ENCODE measurements around the gene PHTF1.
"Not testable (repeated sequence)": the region's sequence is repeated elsewhere in the genome, so short reads cannot be mapped to it uniquely, and the experiment has no call there.

PHTF1 gene

DNA sequence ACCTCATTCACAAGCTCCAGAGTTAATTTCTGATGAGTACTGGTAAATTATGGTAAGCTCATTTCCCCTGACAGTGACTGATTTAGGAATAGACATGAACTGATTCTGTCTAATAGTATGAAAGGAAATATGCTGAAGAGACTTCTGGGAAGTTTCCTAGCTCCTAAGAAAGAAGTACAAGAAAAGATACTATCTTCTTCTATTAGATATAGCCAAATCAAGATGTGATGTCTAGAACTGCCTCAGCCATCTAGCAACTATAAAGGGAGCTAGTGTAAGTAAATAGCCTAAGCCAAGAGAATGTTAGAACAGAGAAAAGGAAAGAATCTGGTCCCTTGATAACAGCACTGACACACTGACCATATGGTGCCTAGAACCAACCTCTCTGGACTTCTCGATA lies 10.7 kb upstream of the PHTF1 start:
- no peak for DNase-seq

DNA sequence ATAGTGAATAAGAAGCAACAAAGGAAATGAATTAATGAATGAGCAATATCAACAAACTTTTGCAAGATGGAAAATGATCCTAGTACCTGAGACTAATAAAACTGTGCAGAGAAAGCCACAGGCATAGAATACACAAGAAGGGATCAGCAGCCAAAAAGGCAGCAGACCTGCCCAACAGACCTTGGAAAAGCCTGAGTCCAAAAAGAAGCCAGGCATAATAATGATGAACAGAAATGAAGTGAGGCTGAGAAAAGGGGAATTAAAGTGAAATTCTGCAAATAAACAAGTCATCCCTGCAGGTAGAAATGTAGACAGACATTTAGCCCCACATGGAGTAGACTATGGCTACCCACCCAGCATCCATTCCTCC lies 10.3 kb upstream of the PHTF1 start:
- no peak for DNase-seq

DNA sequence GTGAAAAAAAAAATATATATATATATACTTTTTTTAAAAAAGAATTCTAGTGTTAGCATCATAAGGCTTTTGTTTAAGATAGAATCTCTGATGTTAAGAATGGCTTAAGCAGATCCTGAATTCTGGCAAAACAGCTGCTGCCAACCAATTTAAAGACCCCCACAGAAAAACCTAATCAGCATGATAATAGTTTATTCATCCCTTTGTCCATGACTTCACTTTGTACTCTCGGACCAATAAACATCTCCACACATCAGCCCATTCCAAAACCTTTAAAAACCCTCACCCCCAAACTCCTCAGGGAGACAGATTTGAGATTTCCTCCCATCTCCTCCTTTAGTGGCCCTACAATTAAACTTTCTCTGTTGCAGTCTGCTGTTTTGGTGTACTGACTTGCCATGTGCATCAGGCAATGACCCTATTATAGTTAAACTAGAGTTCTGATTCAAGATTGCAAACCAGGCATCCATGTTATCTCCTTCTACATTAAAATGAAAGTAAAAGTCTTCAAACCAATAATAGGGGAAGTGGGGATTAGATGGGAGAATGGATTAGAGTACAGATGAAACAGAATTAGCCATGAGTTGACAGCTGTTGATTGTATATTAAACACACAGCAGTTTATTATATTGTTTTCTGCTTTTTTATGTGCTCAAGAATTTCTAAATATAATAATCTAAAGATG lies 9.8 kb upstream of the PHTF1 start:
- DNase-seq = no peak

DNA sequence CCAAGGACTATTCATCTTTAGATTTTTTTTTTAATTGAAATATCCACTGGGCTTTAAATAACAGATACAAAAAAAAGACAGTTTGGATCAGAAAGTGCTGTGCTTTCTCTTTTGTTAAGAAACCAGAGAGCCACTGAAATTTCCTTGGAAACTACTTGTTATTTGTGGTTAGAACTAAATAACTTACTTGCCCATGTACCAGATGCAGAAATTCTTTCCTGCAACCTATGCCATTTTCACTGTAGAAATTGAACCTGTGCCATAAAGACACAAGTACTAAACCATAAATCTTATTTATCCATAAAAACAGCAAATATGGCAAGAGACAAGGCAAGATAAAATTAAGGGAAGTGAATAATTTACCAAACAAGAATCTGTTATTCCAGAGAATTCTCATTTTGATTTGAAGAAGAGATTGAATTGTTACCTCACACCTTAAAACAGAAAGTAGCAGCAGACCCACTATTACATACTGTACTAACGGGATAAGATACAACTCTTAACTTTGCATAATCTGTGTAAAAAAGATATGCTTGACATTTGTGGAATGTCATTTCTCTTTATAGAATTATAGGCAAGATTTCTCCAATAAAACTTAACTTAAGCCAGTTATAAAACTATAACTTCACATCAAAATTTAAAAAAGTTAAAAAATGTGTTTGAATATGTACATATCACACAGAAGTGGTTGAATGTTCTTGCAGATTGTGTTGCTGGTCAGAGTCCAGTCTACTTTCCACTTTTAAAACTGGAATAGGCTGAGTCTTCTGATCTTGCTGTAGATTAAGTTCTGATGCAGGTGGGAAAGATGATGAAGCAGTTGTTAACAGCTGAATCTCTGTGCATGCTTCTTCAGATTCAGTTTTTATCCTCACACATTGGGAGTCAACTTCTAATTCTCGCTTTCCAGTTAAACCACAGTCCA lies 6.3 kb upstream of the PHTF1 start:
- DNase-seq = no peak

DNA sequence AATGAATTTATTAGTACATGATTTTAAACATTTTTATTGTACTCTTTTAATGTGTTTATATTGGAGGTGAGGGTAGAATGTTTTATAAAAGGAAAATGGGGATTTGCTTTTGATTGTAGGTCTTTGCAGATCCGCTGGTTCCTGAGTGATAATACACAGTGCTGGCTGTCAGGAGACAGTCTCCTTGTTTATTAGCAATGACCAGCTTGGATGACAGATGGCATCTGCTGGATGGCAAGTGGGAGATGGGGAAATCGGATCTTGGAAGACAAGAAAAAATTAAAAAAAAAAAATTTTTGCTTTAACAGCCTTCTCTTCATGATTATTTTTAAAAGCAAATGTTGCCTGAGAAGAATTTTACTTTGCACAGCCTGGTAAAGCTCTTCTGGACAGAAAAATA lies 4.4 kb upstream of the PHTF1 start:
- DNase-seq = no peak

DNA sequence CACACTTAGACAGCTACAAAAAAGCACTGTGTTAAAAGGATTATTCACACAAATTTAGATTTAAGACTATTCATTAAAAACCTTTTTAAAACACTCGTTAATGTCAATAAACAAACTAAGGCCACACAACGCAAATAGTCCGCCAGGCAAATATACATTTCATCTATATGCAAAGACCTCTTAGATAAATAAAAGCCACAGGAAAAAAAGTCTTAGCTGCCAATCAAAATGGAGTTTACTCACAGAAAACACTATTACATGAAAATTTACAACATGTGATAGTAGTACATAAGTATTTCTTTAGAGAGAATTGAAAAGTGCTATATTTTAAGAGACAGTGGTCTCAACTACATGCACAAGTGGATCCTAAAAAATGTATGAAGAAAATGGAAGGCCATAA lies 2.7 kb upstream of the PHTF1 start:
- DNase-seq = no peak

DNA sequence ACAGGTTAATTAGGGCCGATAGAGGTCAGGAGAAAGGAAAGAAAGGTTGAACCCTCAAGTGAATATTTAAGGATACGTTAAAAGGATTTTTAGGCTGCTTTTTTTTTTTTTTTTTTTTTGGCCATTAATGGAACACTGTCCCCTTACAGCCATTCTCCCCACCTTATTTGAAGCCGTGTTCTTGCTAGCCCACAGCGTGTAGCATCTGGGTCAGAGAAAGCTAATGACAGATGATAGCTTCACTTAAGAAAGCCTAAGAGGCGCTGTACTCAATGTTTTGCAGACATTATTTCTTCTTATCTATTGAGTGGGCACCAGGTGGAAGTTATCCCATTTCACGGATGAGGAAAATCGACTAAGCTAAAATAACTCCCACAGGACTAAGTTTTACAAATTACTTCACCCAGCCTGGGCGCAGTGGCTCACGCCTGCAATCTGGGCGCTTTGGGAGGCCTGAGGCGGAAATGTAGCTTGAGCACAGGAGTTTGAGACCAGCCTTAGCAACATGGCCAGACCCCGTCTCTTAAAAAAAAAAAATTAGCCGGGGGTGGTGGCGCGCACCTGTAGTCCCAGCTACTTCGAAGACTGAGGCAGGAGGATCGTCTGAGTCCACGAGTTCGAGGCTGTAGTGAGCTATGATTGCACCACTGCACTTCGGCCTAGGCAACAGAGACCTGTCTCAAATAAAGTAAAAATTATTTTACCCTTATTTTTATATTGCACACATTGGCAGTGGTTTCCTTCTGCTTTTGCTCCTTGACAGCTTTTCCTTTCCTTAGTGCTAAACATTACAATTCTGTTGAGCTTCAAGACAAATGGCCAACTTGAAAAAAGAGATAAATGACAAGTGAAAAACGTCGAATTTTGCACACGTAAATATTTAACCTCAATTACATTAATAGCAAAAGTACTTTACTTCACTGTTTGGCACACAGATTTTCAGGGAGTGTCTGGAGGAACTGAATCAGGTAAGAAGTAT lies 1.1 kb upstream of the PHTF1 start:
- DNase-seq = no peak

DNA sequence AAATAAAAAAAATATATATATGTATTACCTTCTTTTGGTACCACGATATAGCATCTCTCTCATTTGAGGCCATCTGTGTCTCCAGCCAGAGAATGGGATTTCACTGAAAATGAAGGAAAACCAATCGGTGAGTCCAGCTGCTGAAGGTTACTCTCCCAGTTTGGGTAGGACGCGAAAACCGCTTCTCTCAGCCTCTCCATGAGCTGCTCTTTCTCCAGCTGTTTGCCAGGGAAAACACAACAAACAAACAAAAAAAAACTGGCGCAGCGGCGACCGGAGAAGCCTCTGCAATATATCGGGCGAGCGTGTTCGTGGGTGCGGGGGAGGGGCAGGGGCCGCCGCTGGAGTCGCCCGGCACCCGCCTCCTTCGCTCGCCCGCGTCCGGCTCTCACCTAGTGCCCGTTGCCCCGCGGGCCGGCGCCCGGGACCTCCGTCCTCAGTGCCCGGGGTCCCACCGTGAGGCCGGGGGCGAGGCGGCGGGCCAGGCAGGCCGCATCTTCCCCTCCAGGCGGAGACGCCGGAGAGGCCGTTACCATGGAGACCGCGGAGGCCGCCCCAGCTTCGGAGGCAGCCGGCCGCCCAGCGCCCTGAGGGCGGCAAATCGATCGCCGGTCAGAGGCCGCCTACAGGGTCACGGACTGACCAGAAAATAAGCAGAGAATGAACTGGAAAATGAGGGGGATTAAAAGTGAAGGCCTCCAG lies 504 bp downstream of the PHTF1 start:
- peak; percentile 47 for DNase-seq

DNA sequence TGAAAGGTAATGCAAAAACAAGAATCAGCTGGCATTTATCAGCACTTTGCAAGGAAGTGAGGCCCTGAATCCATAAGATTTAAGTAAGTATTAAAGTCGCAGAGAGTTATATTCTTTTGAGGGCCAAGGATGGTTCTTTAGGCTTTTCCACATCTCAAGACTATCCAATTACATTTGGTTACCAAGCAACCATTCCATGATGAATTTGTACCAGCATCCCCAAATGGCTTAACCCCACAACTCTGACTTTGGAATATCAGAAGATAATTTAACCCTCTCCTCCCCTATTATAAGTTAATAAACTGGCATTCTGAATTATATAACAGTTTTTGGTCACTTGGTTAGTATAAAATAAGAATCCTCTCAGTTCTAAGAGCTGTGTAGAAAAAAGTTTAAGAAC lies 2.8 kb downstream of the PHTF1 start:
- DNase-seq = no peak

DNA sequence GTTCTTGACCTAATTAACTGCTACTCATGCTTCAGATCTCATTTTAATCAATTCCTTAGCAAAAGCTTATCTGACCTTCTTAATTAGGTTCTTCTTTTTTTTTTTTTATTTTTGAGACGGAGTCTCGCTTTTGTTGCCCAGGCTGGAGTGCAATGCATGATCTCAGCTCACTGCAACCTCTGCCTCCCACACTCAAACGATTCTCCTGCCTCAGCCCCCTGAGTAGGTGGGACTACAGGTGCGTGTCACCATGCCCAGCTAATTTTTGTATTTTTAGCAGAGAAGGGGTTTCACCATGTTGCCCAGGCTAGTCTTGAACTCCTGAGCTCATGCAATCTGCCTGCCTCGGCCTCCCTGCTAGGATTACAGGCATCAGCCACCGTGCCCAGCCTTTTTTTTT lies 6.0 kb downstream of the PHTF1 start:
- not testable (repeated sequence) for DNase-seq

DNA sequence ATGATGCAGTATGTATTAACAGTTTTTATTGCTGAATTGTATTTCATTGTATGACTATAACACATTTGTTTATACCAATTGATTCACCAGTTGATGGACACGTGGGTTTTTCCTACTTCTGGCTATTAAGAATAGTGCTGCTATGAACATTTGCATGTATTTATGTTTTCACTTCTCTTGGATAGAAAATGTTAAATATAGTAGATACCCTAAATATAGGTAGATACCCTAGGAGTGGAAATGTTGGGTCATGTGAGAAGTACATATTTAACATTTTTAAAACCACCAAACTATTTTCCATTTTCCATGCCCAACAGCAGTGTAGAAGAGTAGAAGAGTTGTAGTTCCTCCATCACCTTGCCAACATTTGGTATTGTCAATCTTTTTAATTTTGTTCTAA lies 7.8 kb downstream of the PHTF1 start:
- no peak for DNase-seq

DNA sequence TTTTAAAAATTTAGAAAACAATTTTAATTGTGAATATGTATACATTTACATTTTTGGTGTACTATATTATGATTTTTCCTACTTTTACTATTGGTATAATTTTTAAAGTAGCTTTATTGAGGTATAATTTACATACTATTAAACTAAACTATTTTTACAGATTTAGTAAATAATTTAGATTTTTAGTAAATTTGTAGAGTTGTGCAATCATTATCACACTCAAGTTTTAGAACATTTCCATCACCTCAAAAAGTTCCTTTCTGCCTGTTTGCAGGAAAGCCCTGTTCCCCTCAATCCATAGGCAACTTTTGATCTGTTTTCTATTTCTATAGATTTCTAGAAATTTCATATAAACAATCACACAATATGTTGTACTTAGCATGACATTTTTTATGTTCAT lies 8.2 kb downstream of the PHTF1 start:
- DNase-seq = no peak

DNA sequence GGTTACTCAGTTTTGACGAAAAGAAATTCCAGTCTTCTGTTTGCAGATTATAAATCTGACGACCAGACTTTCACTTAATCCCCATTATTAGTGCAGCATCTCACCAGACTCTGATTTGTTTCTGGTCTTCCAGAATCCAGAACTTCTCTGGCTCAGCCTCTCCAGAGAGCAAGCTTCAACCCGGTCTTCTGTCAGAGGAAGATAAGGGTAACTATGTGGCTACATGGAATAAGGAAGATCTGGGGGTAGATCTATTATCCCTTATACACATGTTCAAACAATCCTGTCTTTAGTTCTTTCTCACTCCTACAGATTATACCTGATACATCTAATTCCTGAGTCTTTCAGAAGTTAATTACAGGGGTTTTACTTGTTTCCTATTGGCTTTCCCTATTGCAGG lies 9.9 kb downstream of the PHTF1 start:
- DNase-seq = no peak

DNA sequence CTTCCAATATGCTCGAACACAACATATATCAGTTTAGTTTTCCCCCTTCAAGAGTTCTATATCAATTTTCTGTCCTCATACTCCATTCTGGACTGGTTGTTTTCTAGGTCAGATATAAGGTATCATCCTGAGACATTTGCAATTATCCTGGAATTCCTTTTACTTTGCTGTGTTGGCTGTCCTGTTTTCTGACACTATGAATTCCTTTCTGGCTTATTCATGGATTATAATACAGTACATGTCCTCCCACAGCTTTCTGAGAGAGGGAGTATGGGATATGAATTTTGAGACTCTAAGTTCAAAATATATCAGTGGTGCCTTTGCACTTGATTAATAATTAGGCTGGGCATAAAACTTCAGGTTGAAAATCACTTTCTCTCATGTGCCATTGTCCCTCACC lies 11.9 kb downstream of the PHTF1 start:
- no peak for DNase-seq

DNA sequence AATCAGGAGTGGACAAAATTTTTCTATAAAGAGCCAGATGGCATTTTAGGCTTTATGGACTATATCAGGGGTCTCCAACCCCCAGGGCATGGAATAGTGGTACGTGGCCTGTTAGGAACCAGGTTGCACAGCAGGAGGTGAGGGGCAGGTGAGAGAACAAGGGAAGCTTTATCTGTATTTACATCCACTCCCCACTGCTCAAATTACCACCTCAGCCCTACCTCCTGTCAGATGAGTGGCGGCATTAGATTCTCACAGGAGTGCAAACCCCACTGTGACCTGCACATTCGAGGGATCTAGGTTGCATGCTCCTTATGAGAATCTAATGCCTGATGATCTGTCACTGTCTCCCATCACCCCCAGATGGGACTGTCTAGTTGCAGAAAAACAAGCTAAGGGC lies 13.9 kb downstream of the PHTF1 start:
- DNase-seq = no peak

DNA sequence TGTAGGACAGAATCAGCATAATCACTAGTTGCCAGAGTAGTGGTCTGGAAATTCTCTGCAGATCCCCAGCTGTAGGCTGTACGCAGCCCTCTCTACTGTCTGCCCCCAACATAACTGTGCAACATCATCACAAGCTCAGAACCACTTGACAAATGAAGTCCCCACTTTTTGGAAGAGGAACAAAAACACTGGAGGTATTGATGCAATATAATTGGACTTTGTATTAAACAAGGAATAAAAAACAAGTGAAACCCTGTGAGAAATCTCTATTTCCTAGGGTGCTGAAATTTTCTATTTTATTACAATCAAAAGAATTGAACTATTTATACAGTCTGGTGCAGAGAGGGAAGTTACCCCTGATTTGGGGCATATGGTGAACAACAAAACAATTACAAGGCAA lies 15.2 kb downstream of the PHTF1 start:
- no peak for DNase-seq

DNA sequence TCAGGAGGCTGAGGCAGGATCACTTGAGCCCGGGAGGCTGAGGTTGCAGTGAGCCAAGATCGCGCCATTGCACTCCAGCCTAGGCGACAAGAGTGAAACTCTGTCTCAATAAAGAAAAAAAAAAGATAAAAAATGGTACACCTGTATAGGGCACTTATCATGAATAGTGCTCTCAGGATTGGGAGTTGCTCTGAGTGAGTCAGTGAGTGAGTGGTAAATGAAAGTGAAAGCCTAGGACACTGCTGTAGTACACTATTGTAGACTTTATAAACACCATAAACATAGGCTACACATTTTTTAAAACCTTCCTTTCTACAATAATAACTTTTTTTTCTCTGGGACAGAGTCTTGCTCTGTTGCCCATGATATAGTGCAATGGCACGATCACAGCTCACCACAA lies 16.8 kb downstream of the PHTF1 start:
- no peak for DNase-seq

DNA sequence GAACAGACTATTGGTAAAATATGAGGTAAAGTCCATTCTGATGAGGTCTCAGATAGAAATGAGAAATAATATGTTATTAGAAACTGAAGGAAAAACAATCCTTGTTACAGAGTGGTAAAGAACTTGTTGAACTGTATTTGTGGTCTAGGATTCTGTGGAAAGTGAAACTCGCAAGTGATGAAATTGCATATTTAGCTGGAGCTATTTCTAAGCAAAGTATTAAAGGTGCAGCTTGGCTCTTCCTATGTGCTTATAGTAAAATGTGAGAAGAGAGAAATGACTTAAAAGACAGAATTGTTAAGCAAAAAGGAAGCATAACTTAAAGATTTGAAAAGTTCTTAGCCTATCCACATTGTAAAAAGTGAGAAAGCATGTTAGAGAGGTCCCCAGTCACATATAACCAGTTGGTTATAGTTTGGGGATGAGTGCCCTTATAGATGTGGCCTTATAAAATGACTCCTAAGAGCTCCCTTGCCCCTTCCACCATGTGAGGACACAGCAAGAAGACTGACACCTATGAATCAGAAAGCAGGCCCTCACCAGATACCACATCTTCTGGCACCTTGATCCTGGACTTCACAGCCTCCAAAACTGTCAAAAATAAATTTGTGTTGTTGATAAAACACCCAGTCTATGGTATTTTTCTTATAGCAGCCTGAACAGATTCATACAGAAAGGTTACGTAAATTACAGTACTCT lies 24.8 kb downstream of the PHTF1 start:
- DNase-seq = no peak

DNA sequence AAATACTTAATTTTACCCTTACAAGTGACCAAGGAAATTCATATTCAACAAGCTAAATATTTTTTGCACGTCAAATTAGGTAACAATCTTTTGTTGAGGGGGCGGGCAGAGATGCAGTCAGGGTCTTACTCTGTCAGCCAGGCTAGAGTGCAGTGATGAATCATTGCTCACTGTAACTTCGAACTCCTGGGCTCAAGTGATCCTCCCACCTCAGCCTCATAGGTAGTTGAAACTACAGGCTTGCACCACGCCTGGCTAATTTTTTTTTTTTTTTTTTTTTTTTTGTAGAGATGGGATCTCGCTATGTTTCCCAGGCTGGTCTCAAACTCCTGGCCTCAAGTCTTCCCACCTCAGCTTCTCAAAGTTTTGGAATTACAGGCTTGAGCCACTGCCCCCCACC lies 26.5 kb downstream of the PHTF1 start:
- DNase-seq = no peak

DNA sequence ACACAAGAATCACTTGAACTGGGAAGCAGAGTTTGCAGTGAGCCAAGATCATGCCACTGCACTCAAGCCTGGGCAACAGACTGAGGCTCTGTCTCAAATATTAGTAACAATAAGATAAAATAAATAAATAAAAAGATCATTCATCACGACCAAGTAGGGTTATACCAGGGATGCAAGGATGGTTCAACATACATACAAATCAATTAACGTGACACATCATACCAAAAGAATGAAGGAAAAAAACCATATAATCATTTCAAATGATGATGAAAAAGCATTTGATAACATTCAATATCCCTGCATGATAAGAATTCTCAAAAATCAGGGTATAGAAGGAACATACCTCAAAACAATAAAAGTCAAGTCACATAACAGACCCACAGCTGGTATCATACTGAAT lies 38.3 kb downstream of the PHTF1 start:
- no peak for DNase-seq

DNA sequence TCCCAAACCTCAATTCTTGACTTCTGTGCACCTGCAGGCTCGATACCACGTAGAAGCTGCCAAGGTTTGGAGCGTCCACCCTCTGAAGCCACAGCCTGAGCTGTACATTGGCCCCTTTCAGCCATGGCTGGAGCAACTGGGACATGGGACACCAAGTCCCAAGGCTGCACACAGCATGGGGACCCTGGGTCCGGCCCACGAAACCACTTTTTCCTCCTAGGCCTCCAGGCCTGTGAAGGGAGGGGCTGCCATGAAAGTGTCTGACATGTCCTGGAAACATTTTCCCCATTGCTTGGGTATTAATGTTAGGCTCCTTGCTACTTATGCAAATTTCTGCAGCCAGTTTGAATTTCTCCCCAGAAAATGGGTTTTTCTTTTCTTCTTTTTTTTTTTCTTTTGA lies 40.7 kb downstream of the PHTF1 start:
- DNase-seq = not testable (repeated sequence)

DNA sequence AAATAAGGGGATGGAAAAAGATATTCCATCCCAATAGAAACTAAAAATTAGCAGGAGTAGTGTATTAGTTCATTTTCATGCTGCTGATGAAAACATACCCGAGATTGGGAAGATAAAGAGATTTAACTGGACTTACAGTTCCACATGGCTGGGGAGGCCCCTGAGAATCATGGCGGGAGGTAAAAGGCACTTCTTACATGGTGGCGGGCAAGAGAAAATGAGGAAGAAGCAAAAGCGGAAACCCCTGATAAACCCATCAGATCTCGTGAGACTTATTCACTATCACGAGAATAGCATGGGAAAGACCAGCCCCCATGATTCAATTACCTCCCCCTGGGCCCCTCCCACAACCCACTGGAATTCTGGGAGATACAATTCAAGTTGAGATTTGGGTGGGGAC lies 41.8 kb downstream of the PHTF1 start:
- not testable (repeated sequence) for DNase-seq

Data from stimulated activated naive CD4-positive, alpha-beta T cell treated with Interleukin-2 at 50 U/mL for 16 hours (primary cell).